ENCODE data around the gene SWT1.
"Not testable (repeated sequence)": the region's sequence is repeated elsewhere in the genome, so short reads cannot be mapped to it uniquely, and the experiment has no call there.

DNA sequence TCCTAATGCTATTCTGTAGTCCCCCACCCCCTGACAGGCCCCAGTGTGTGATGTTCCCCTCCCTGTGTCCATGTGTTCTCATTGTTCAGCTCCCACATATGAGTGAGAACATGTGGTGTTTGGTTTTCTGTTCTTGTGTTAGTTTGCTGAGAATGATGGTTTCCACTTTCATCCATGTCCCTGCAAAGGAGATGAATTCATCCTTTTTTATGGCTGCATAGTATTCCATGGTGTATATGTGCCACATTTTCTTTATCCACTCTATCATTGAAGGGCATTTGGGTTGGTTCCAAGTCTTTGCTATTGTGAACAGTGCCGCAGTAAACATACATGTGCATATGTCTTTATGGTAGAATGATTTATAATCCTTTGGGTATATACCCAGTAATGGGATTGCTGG, 52.4 kb downstream of the SWT1 start:
- not testable (repeated sequence) for TF ChIP-seq CTCF (IDR thresholded peaks at IDR 0.05; ENCODE audit: poor library complexity); EZH2phosphoT487 (IDR thresholded peaks at IDR 0.05; ENCODE audit: low read depth, severe bottlenecking, unreplicated experiment)
